ENCODE results near the gene KCNS3.

DNA sequence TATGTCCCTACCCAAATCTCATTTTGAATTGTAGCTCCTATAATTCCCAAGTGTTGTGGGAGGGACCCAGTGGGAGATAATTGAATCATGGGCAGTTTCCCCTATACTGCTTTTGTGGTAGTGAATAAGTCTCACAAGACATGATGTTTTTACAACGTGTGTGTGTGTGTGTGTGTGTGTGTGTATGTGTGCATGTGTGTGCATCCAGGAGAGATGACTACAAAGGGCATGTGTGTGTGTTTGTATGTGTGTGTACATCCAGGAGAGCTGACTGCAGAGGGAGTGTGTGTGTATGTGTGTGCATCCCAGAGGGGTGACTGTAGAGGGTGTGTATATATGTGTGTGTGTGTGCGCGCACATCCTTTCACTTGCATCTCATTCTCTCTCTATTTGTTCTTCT is 86.7 kb downstream of the KCNS3 start:
- TF ChIP-seq, protein P1, sequence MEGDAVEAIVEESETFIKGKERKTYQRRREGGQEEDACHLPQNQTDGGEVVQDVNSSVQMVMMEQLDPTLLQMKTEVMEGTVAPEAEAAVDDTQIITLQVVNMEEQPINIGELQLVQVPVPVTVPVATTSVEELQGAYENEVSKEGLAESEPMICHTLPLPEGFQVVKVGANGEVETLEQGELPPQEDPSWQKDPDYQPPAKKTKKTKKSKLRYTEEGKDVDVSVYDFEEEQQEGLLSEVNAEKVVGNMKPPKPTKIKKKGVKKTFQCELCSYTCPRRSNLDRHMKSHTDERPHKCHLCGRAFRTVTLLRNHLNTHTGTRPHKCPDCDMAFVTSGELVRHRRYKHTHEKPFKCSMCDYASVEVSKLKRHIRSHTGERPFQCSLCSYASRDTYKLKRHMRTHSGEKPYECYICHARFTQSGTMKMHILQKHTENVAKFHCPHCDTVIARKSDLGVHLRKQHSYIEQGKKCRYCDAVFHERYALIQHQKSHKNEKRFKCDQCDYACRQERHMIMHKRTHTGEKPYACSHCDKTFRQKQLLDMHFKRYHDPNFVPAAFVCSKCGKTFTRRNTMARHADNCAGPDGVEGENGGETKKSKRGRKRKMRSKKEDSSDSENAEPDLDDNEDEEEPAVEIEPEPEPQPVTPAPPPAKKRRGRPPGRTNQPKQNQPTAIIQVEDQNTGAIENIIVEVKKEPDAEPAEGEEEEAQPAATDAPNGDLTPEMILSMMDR (IDR thresholded peaks at IDR 0.05) = no peak
- no peak for TF ChIP-seq EP300 (IDR thresholded peaks at IDR 0.05)

Data from ovary (tissue), 3 donors.